IMR-90 (cell line): Measurements from ENCODE around the gene PCSK6. TPM values are rescaled to one million over a fixed set of nuclear protein-coding genes. Genes with fewer than 3 reads are reported as not detected.

Experiments used
- ATAC-seq: fragments of 200-7000 bp; cut with Tn5 transposase; 2 replicates; pipeline ENCODE4 v1.9.1; 2020; ENCODE audit warnings: low read depth, mild to moderate bottlenecking, moderate library complexity
- BruUV-seq: library from RNA; stranded (reverse); fragments of 400-500 nt; replicated peaks from 2 replicates; lab custom pipeline; 2021; lab: Mats Ljungman, UMichigan
- CTCF ChIA-PET: fragments of 300-600 bp; formaldehyde crosslinking; extraction: SDS; loops from one replicate; lab custom pipeline; 2021; ENCODE audit warnings: antibody characterized with exemption; lab: Yijun Ruan, JAX
- POLR2A ChIA-PET: fragments of 300-600 bp; sonication (Branson Sonifier 250); formaldehyde crosslinking; loops from one replicate; lab custom pipeline; 2022; ENCODE audit warnings: antibody characterized with exemption; ENCODE audit not compliant: unreplicated experiment; lab: Charles Lee
- DNase-seq: peaks from one replicate; pipeline ENCODE4 v3.0.0; 2013
- H2AFZ ChIP-seq: replicated peaks from 2 replicates; pipeline ENCODE3; 2013; ENCODE audit warnings: low read length, mild to moderate bottlenecking; ENCODE audit not compliant: poor library complexity
- H2AK5ac ChIP-seq: 2 replicates; pipeline ENCODE4 v1.6.1; 2013; ENCODE audit warnings: low read depth, low read length, inconsistent platforms
- H2AK9ac ChIP-seq: replicated peaks from 2 replicates; pipeline ENCODE3; 2013; ENCODE audit warnings: mild to moderate bottlenecking, low read depth, low read length, moderate library complexity; ENCODE audit not compliant: poor library complexity
- H2BK120ac ChIP-seq: 2 replicates; pipeline ENCODE4 v1.6.1; 2013; ENCODE audit warnings: low read depth, low read length, inconsistent platforms
- H2BK15ac ChIP-seq: 3 replicates; pipeline ENCODE4 v1.6.1; 2013; ENCODE audit warnings: low read depth, low read length, inconsistent platforms
- H2BK20ac ChIP-seq: 2 replicates; pipeline ENCODE4 v1.6.1; 2013; ENCODE audit warnings: low read depth, mild to moderate bottlenecking, inconsistent platforms, low read length, moderate library complexity
- H2BK5ac ChIP-seq: 2 replicates; pipeline ENCODE4 v1.6.1; 2013; ENCODE audit warnings: mild to moderate bottlenecking, low read depth, low read length, inconsistent platforms; ENCODE audit not compliant: poor library complexity, severe bottlenecking
- H3K14ac ChIP-seq: replicated peaks from 2 replicates; pipeline ENCODE4 v1.6.1; 2013; ENCODE audit warnings: low read depth, low read length, inconsistent platforms
- H3K18ac ChIP-seq: 2 replicates; pipeline ENCODE4 v1.6.1; 2013; ENCODE audit warnings: low read depth, low read length, control low read depth
- H3K23ac ChIP-seq: 2 replicates; pipeline ENCODE4 v1.6.1; 2013; ENCODE audit warnings: low read depth, low read length, inconsistent platforms
- H3K27ac ChIP-seq: 2 replicates; pipeline ENCODE4 v1.5.1; 2013; ENCODE audit warnings: mild to moderate bottlenecking, control low read depth, low read length; ENCODE audit not compliant: insufficient read depth
- H3K27me3 ChIP-seq: 2 replicates; pipeline ENCODE4 v1.6.1; 2013; ENCODE audit warnings: low read length; ENCODE audit not compliant: control insufficient read depth, insufficient read depth
- H3K36me3 ChIP-seq: 2 replicates; pipeline ENCODE4 v1.6.1; 2013; ENCODE audit warnings: low read length, mixed read lengths; ENCODE audit not compliant: control insufficient read depth, insufficient read depth
- H3K4ac ChIP-seq: 2 replicates; pipeline ENCODE4 v1.6.1; 2013; ENCODE audit warnings: low read depth, low read length, inconsistent platforms
- H3K4me1 ChIP-seq: 2 replicates; pipeline ENCODE4 v1.6.1; 2013; ENCODE audit warnings: low read length, mixed read lengths; ENCODE audit not compliant: control insufficient read depth, insufficient read depth
- H3K4me2 ChIP-seq: 2 replicates; pipeline ENCODE4 v1.6.1; 2013; ENCODE audit warnings: low read depth, mild to moderate bottlenecking, control low read depth, low read length, moderate library complexity
- H3K4me3 ChIP-seq: 2 replicates; pipeline ENCODE4 v1.5.1; 2013; ENCODE audit warnings: low read depth, mild to moderate bottlenecking, control low read depth, low read length, moderate library complexity; ENCODE audit not compliant: insufficient read depth
- H3K56ac ChIP-seq: 2 replicates; pipeline ENCODE4 v1.6.1; 2013; ENCODE audit warnings: low read length, inconsistent platforms; ENCODE audit not compliant: insufficient read depth; ENCODE audit errors: extremely low read depth
- H3K79me1 ChIP-seq, 2 experiments: 2 replicates each; pipeline ENCODE4 v1.6.1; 2013; ENCODE audit warnings: low read length in 2 of 2, inconsistent platforms in 1 of 2, low read depth in 1 of 2
- H3K9ac ChIP-seq: 2 replicates; pipeline ENCODE4 v1.6.1; 2013; ENCODE audit warnings: low read depth, low read length, control low read depth
- H3K9me1 ChIP-seq: 2 replicates; pipeline ENCODE4 v1.6.1; 2013; ENCODE audit warnings: low read length, inconsistent platforms; ENCODE audit not compliant: insufficient read depth
- H3K9me3 ChIP-seq: 2 replicates; pipeline ENCODE4 v1.6.1; 2013; ENCODE audit warnings: low read length; ENCODE audit not compliant: control insufficient read depth, insufficient read depth
- H4K20me1 ChIP-seq: 2 replicates; pipeline ENCODE4 v1.6.1; 2013; ENCODE audit warnings: low read length, inconsistent platforms; ENCODE audit not compliant: insufficient read depth
- H4K5ac ChIP-seq: 2 replicates; pipeline ENCODE4 v1.6.1; 2013; ENCODE audit warnings: mild to moderate bottlenecking, low read depth, low read length, control low read depth
- H4K8ac ChIP-seq, 2 experiments: 2 replicates each; pipeline ENCODE4 v1.6.1; 2013; ENCODE audit warnings: low read depth in 2 of 2, low read length in 2 of 2, control low read depth in 1 of 2, inconsistent platforms in 1 of 2
- H4K91ac ChIP-seq: 2 replicates; pipeline ENCODE4 v1.6.1; 2013; ENCODE audit warnings: low read depth, low read length, inconsistent platforms; ENCODE audit not compliant: insufficient read depth
- BHLHE40 ChIP-seq: fragments of 150-350 bp; IDR thresholded peaks from 2 replicates; pipeline ENCODE4 v1.6.1; 2016; ENCODE audit warnings: mild to moderate bottlenecking, low read depth, low read length
- CEBPB ChIP-seq: IDR thresholded peaks from 2 replicates; pipeline ENCODE4 v1.6.1; 2012; ENCODE audit warnings: low read depth, low read length, improper control_type of control experiment
- CHD1 ChIP-seq: IDR thresholded peaks from 2 replicates; pipeline ENCODE4 v1.6.1; 2012; ENCODE audit warnings: low read depth, low read length, improper control_type of control experiment
- MAFK ChIP-seq: IDR thresholded peaks from 2 replicates; pipeline ENCODE4 v1.6.1; 2012; ENCODE audit warnings: low read depth, low read length, improper control_type of control experiment
- MXI1 ChIP-seq: IDR thresholded peaks from 2 replicates; pipeline ENCODE4 v1.6.1; 2012; ENCODE audit warnings: low read depth, mild to moderate bottlenecking, low read length, moderate library complexity, borderline replicate concordance
- NFE2L2 ChIP-seq: fragments of 150-350 bp; IDR thresholded peaks from 2 replicates; pipeline ENCODE4 v1.6.1; 2016; ENCODE audit warnings: low read depth, mild to moderate bottlenecking, low read length
- POLR2A ChIP-seq: IDR thresholded peaks from 2 replicates; pipeline ENCODE4 v1.6.1; 2012; ENCODE audit warnings: mild to moderate bottlenecking, low read depth, low read length
- RAD21 ChIP-seq: IDR thresholded peaks from 2 replicates; pipeline ENCODE4 v1.6.1; 2012; ENCODE audit warnings: low read length, improper control_type of control experiment
- RFX5 ChIP-seq: IDR thresholded peaks from 2 replicates; pipeline ENCODE4 v1.8.0; 2012; ENCODE audit warnings: low read depth, mild to moderate bottlenecking, low read length, moderate library complexity
- SMC3 ChIP-seq: fragments of 150-350 bp; IDR thresholded peaks from 2 replicates; pipeline ENCODE4 v1.6.1; 2016; ENCODE audit warnings: low read depth, mild to moderate bottlenecking, antibody characterized with exemption, low read length, moderate library complexity
- USF2 ChIP-seq: fragments of 150-350 bp; IDR thresholded peaks from 2 replicates; pipeline ENCODE4 v1.6.1; 2017; ENCODE audit warnings: mild to moderate bottlenecking, antibody characterized with exemption, low read length, low read depth
- WGBS, 2 experiments: methylation state at CpG; one replicate each; pipeline versions ENCODE4 v1.1.5 to v1.1.7; 2013; ENCODE audit warnings: missing lambda C conversion rate in 2 of 2; ENCODE audit not compliant: insufficient read length in 1 of 2; ENCODE audit errors: extremely low coverage in 2 of 2; 5-methylcytosine and 5-hydroxymethylcytosine counted together
- dilution Hi-C: fragments of 300-500 bp; cut with HindIII; formaldehyde crosslinking; loops from one replicate; pipeline ENCODE4 v1.14.3; 2018; ENCODE audit warnings: low sequenced_read_pairs; ENCODE audit not compliant: unreplicated experiment
- in situ Hi-C: fragments of 300-500 bp; cut with MboI; formaldehyde crosslinking; loops from 3 replicates; pipeline ENCODE4 v1.14.3; 2019; ENCODE audit warnings: low sequenced_read_pairs, inconsistent platforms, mixed read lengths
- intact Hi-C: fragments of 100-400 bp; cut with micrococcal nuclease; formaldehyde crosslinking; loops from 2 replicates; pipeline ENCODE4 v1.10.0; 2022
- polyA plus RNA-seq, 3 experiments: library from polyadenylated mRNA; depleted of rRNA; stranded (reverse); fragments of >200 nt; gene quantifications; 2 replicates each; pipeline ENCODE4 v1.2.3, GENCODE V29; 2012; ENCODE audit warnings: low replicate concordance in 1 of 3
- total RNA-seq: library from RNA; depleted of rRNA; stranded (reverse); fragments of >200 nt; gene quantifications from 2 replicates; pipeline ENCODE4 v1.2.3, GENCODE V29; 2012

Gene PCSK6
- total and polyA plus RNA-seq, 2 of the 4 experiments (the other 2 are of a cell fraction), result not detected

GRCh38 chr15:101476756-101477155, 12.8 kb downstream of the PCSK6 start:
- Histone ChIP-seq H3K27ac (no peak overlapping the region), H2AK9ac (no peak overlapping the region), H4K8ac (no peak overlapping the region), H4K91ac (no peak overlapping the region), H3K23ac (no peak overlapping the region), H3K79me1 (no peaks in the 10 kb centered on the region), H2AK5ac (no peak overlapping the region), H3K4me2 (no peak overlapping the region), H3K18ac (no peak overlapping the region), H3K56ac (no peak overlapping the region), H4K5ac (no peak overlapping the region), H3K9ac (no peak overlapping the region), H3K4ac (no peak overlapping the region), H3K36me3 (no peaks in the 10 kb centered on the region), H4K20me1 (no peaks in the 10 kb centered on the region), H2AFZ (peak overlapping the region; percentile 5), H3K27me3 (peaks cover 6% of the 10 kb centered on the region), H2BK5ac (no peak overlapping the region), H3K14ac (no peak overlapping the region), H3K4me3 (no peak overlapping the region), H2BK20ac (no peak overlapping the region), H2BK120ac (no peak overlapping the region), H3K9me3 (no peaks in the 10 kb centered on the region), H2BK15ac (no peak overlapping the region), H3K4me1 (no peaks in the 10 kb centered on the region), H3K9me1 (no peaks in the 10 kb centered on the region; the same call in 1 of the 2 replicates)
- POLR2A ChIA-PET, result no interaction called here
- in situ Hi-C loops (no loop called here), dilution Hi-C loops (no loop called here), intact Hi-C loops (no loop called here)
- no CpG with 5 or more reads among the region's 10 CpGs for WGBS, 2 experiments
- CTCF ChIA-PET, result no interaction called here
- no peak for DNase-seq
- no peak for TF ChIP-seq NFE2L2
- TF ChIP-seq CHD1, result no peak
- TF ChIP-seq BHLHE40, result no peak
- TF ChIP-seq POLR2A, result no peak
- no peak for TF ChIP-seq RFX5
- no peak for TF ChIP-seq SMC3
- no peak for TF ChIP-seq MAFK
- TF ChIP-seq RAD21, result no peak
- no peak for TF ChIP-seq USF2
- TF ChIP-seq MXI1, result no peak
- no peak for TF ChIP-seq CEBPB
- BruUV-seq, result no TSS peak
- ATAC-seq, result no peak
